C4-2B (cell line): Measurements from ENCODE around the gene B3GNT4.
"Not testable (repeated sequence)": the region's sequence is repeated elsewhere in the genome, so short reads cannot be mapped to it uniquely, and the experiment has no call there.

Source experiments
- CTCF ChIP-seq: fragments of 450-650 bp; conservative IDR thresholded peaks from 2 replicates; pipeline ENCODE4 v1.5.1; 2017; ENCODE audit warnings: mild to moderate bottlenecking
- ZFX ChIP-seq: fragments of 450-650 bp; IDR thresholded peaks from 2 replicates; pipeline ENCODE4 v1.6.1; 2017

GRCh38 chr12:122202811-122203210, 698 bp upstream of the B3GNT4 start:
- TF ChIP-seq CTCF, ZFX: not testable (repeated sequence)
